Endothelial cell of umbilical vein (primary cell): ENCODE data around the gene LARP6. TPM values are rescaled to one million over a fixed set of nuclear protein-coding genes. Genes with fewer than 3 reads are reported as not detected.

ENCODE experiments used
- BruUV-seq: library from RNA; stranded (reverse); fragments of 400-500 nt; replicated peaks from 2 replicates; lab custom pipeline; 2021; lab: Mats Ljungman, UMichigan
- CTCF ChIA-PET: fragments of 300-600, 350-600 bp; sonication (Branson Sonifier 250); formaldehyde crosslinking; loops from one replicate; lab custom pipeline; 2021; ENCODE audit warnings: antibody characterized with exemption, inconsistent platforms; lab: Charles Lee
- POLR2A ChIA-PET: fragments of 300-600, 350-600 bp; sonication (Branson Sonifier 250); formaldehyde crosslinking; loops from one replicate; lab custom pipeline; 2021; ENCODE audit warnings: antibody characterized with exemption, inconsistent platforms; lab: Charles Lee
- DNase-seq: peaks from one replicate; pipeline ENCODE4 v3.0.0-alpha.2; 2011; ENCODE audit warnings: low read depth, low spot score
- FAIRE-seq: peaks from 2 replicates; lab custom pipeline; 2011; peaks lifted over from hg19 to GRCh38; lab: Jason Lieb, UNC
- H2AFZ ChIP-seq: 2 replicates; pipeline ENCODE4 v1.6.0; 2012; ENCODE audit warnings: low read depth, low read length, control low read depth, inconsistent platforms
- H3K27ac ChIP-seq: 2 replicates; pipeline ENCODE4 v1.5.1; 2011; ENCODE audit warnings: low read depth, mild to moderate bottlenecking, control low read depth, low read length, moderate library complexity; ENCODE audit not compliant: insufficient read depth
- H3K27me3 ChIP-seq, 2 experiments: 2 replicates each; pipeline versions ENCODE4 v1.6.0 to v1.6.1; 2011; ENCODE audit warnings: low read length in 2 of 2, mixed read lengths in 1 of 2; ENCODE audit not compliant: control insufficient read depth in 2 of 2, insufficient read depth in 2 of 2
- H3K36me3 ChIP-seq, 2 experiments: 2 replicates in 1 of 2; 3 replicates in 1 of 2; pipeline ENCODE4 v1.5.1; 2011; ENCODE audit warnings: low read length in 2 of 2, mild to moderate bottlenecking in 1 of 2, moderate library complexity in 1 of 2; ENCODE audit not compliant: control insufficient read depth in 2 of 2, insufficient read depth in 2 of 2; ENCODE audit errors: extremely low read depth in 1 of 2
- H3K4me1 ChIP-seq: 3 replicates; pipeline ENCODE4 v1.5.1; 2011; ENCODE audit warnings: mild to moderate bottlenecking, low read length; ENCODE audit not compliant: control insufficient read depth, insufficient read depth; ENCODE audit errors: extremely low read depth
- H3K4me2 ChIP-seq: 2 replicates; pipeline ENCODE4 v1.6.1; 2011; ENCODE audit warnings: low read length, control low read depth, mixed read lengths; ENCODE audit not compliant: insufficient read depth
- H3K4me3 ChIP-seq, 3 experiments: fragments of 200-600 bp in 1 of 3; sonication (generic), shearing (Covaris generic) in 1 of 3; replicated peaks in 1 of 3; 2 replicates each; pipeline ENCODE4 v1.5.1; 2011 to 2016; ENCODE audit warnings: control low read depth in 3 of 3, low read length in 3 of 3, mild to moderate bottlenecking in 2 of 3, inconsistent platforms in 1 of 3, low read depth in 1 of 3, moderate library complexity in 1 of 3; ENCODE audit not compliant: insufficient read depth in 1 of 3
- H3K79me2 ChIP-seq: 2 replicates; pipeline ENCODE4 v1.6.0; 2012; ENCODE audit warnings: low read length, inconsistent platforms; ENCODE audit not compliant: control insufficient read depth, insufficient read depth
- H3K9ac ChIP-seq: replicated peaks from 2 replicates; pipeline ENCODE3; 2011; ENCODE audit warnings: low read length, control low read depth; ENCODE audit not compliant: insufficient read depth; ENCODE audit errors: extremely low read depth
- H3K9me1 ChIP-seq: replicated peaks from 3 replicates; pipeline ENCODE4 v1.6.0; 2011; ENCODE audit warnings: mild to moderate bottlenecking, low read length; ENCODE audit not compliant: control insufficient read depth, insufficient read depth; ENCODE audit errors: extremely low read depth
- H3K9me3 ChIP-seq: replicated peaks from 2 replicates; pipeline ENCODE4 v1.5.1; 2012; ENCODE audit warnings: low read length, inconsistent platforms; ENCODE audit not compliant: control insufficient read depth, insufficient read depth
- H4K20me1 ChIP-seq: replicated peaks from 2 replicates; pipeline ENCODE3; 2011; ENCODE audit warnings: mild to moderate bottlenecking, low read length; ENCODE audit not compliant: control insufficient read depth, insufficient read depth; ENCODE audit errors: extremely low read depth
- CTCF ChIP-seq, 2 donors: IDR thresholded peaks; 1 replicate in 1 of 2; 2 replicates in 1 of 2; pipeline ENCODE4 v1.5.1; 2011; ENCODE audit warnings: low read length in 2 of 2, mild to moderate bottlenecking in 2 of 2, moderate library complexity in 2 of 2, control low read depth in 1 of 2, inconsistent platforms in 1 of 2, low read depth in 1 of 2; ENCODE audit not compliant: insufficient read depth in 1 of 2; ENCODE audit errors: extremely low read depth in 1 of 2
- EZH2 ChIP-seq: IDR thresholded peaks from 2 replicates; pipeline ENCODE4 v1.6.1; 2012; ENCODE audit warnings: borderline replicate concordance, low read depth, mild to moderate bottlenecking, moderate library complexity, low read length, inconsistent platforms; ENCODE audit not compliant: severe bottlenecking
- FOS ChIP-seq: IDR thresholded peaks from 2 replicates; pipeline ENCODE4 v1.6.1; 2011; ENCODE audit warnings: mild to moderate bottlenecking, low read length, moderate library complexity, borderline replicate concordance; ENCODE audit not compliant: insufficient read depth
- GATA2 ChIP-seq: IDR thresholded peaks from 2 replicates; pipeline ENCODE4 v1.7.0; 2011; ENCODE audit warnings: low read depth, mild to moderate bottlenecking, moderate library complexity, mixed read lengths, low read length; ENCODE audit not compliant: insufficient read length, insufficient read depth
- JUN ChIP-seq: IDR thresholded peaks from 2 replicates; pipeline ENCODE4 v1.6.1; 2011; ENCODE audit warnings: borderline replicate concordance, low read depth; ENCODE audit not compliant: insufficient read length, insufficient read depth
- MAX ChIP-seq: IDR thresholded peaks from 2 replicates; pipeline ENCODE4 v1.6.1; 2011; ENCODE audit not compliant: insufficient read depth, insufficient read length
- MYC ChIP-seq: IDR thresholded peaks from one replicate; pipeline ENCODE4 v1.6.1; 2011; ENCODE audit warnings: mild to moderate bottlenecking, low read depth, low read length
- POLR2A ChIP-seq: IDR thresholded peaks from 2 replicates; pipeline ENCODE4 v1.6.1; 2012; ENCODE audit warnings: low read depth, mild to moderate bottlenecking, control low read depth, low read length
- POLR2AphosphoS5 ChIP-seq: IDR thresholded peaks from 2 replicates; pipeline ENCODE4 v1.6.1; 2012; ENCODE audit warnings: low read depth, mild to moderate bottlenecking, control low read depth, low read length, moderate library complexity; ENCODE audit not compliant: insufficient read depth
- dilution Hi-C: fragments of 300-500 bp; cut with MboI; formaldehyde crosslinking; loops from one replicate; pipeline ENCODE4 v1.15.0; 2019; ENCODE audit warnings: low sequenced_read_pairs; ENCODE audit not compliant: extremely low pct_ligation_motif_present
- intact Hi-C: fragments of 100-400 bp; cut with micrococcal nuclease; formaldehyde crosslinking; loops from one replicate; pipeline ENCODE4 v1.10.0; 2022
- polyA plus RNA-seq, 4 experiments: library from polyadenylated mRNA; depleted of rRNA in 3 of 4; stranded (reverse) in 3 of 4; unstranded in 1 of 4; fragments of >200 nt; gene quantifications; 2 replicates each; pipeline versions ENCODE4 v1.2.1 to v1.2.3, GENCODE V29; 2011 to 2012; ENCODE audit warnings: missing spikeins in 1 of 4
- total RNA-seq: library from RNA; stranded (reverse); gene quantifications from 2 replicates; pipeline ENCODE4 v1.2.3, GENCODE V29; 2021

Gene LARP6
- total and polyA plus RNA-seq, 2 donors (not counting 3 experiments of a cell fraction or from before 2014, with no cell fraction given), result 16.9 to 56.2 TPM

- Histone ChIP-seq H3K4me1 (peaks cover 18% of the 10 kb centered on the region), H3K9me1 (no peaks in the 10 kb centered on the region), H3K4me2 (no peak overlapping the region), H3K27me3 (no peaks in the 10 kb centered on the region), H3K9ac (no peak overlapping the region), H3K27ac (no peak overlapping the region), H4K20me1 (no peaks in the 10 kb centered on the region), H3K36me3 (peaks cover 2 to 5% of the 10 kb centered on the region in 2 experiments), H3K4me3 (no peak overlapping the region), H3K9me3 (no peaks in the 10 kb centered on the region), H3K79me2 (peaks cover 4% of the 10 kb centered on the region), H2AFZ (no peak overlapping the region)
- ChIA-PET CTCF (interaction anchor here (0.8 to 3.7 kb wide), 7 partner anchors 11 to 129 kb away, joined by 3 to 31 read pairs (median 4); no protein-coding TSS in a partner anchor), POLR2A (no interaction called here)
- dilution Hi-C loops, result no loop called here
- BruUV-seq, result no TSS peak
- FAIRE-seq, result no peak
- intact Hi-C loops, result loop anchor here (2.0 kb wide), 1 partner anchor 27 kb away; no protein-coding TSS in a partner anchor
- no peak for TF ChIP-seq FOS
- DNase-seq, result no peak
Observed at GRCh38 chr15:70851889-70852288, 2.1 kb downstream of the LARP6 start.

- no peak overlapping the region for H3K27ac ChIP-seq
- no TSS peak for BruUV-seq
- H2AFZ ChIP-seq, result no peak overlapping the region
- H3K4me1 ChIP-seq, result no peaks in the 10 kb centered on the region
- no peak for DNase-seq
- dilution Hi-C loops, result no loop called here
- intact Hi-C loops, result no loop called here
- H3K9me1 ChIP-seq, result no peaks in the 10 kb centered on the region
- TF ChIP-seq GATA2 (no peak), POLR2AphosphoS5 (no peak), JUN (no peak), CTCF (IDR thresholded peaks at IDR 0.05; ENCODE audit: extremely low read depth in 1 of 2, insufficient read depth in 1 of 2, low read depth in 1 of 2, low read length in 2 of 2) (no peak), POLR2A (no peak), MYC (no peak), EZH2 (no peak), FOS (no peak), MAX (no peak)
- no peaks in the 10 kb centered on the region for H4K20me1 ChIP-seq
- no peaks in the 10 kb centered on the region for H3K27me3 ChIP-seq
- no peak for FAIRE-seq
- no peak overlapping the region for H3K4me3 ChIP-seq
- no peak overlapping the region for H3K4me2 ChIP-seq
- no peaks in the 10 kb centered on the region for H3K9me3 ChIP-seq
- ChIA-PET CTCF (interaction anchor here (0.6 to 3.1 kb wide), 8 partner anchors 10 to 277 kb away, joined by 3 to 13 read pairs (median 4); no protein-coding TSS in a partner anchor), POLR2A (interaction anchor here (0.5 kb wide), 1 partner anchor 37 kb away, joined by 3 read pairs; no protein-coding TSS in a partner anchor)
- H3K36me3 ChIP-seq, result peaks cover 0 to 2% of the 10 kb centered on the region in 2 experiments
- no peak overlapping the region for H3K9ac ChIP-seq
- H3K79me2 ChIP-seq, result no peaks in the 10 kb centered on the region
Observed at GRCh38 chr15:70845602-70846360, 8.2 kb downstream of the LARP6 start.
